Fibroblast of lung (primary cell): ENCODE data around the gene CERS6.

ENCODE experiments used
- EZH2 ChIP-seq: IDR thresholded peaks from 2 replicates; pipeline ENCODE4 v1.5.1; 2012; ENCODE audit warnings: low read length, control low read depth, mild to moderate bottlenecking; ENCODE audit errors: missing control alignments
- TF ChIP-seq, protein P1 (sequence below), 2 donors: IDR thresholded peaks in 1 of 2; conservative IDR thresholded peaks in 1 of 2; 1 replicate in 1 of 2; 2 replicates in 1 of 2; pipeline ENCODE4 v1.5.1; 2011 to 2012; ENCODE audit warnings: low read length in 2 of 2, control low read depth in 1 of 2, inconsistent platforms in 1 of 2, low read depth in 1 of 2, mild to moderate bottlenecking in 1 of 2

DNA sequence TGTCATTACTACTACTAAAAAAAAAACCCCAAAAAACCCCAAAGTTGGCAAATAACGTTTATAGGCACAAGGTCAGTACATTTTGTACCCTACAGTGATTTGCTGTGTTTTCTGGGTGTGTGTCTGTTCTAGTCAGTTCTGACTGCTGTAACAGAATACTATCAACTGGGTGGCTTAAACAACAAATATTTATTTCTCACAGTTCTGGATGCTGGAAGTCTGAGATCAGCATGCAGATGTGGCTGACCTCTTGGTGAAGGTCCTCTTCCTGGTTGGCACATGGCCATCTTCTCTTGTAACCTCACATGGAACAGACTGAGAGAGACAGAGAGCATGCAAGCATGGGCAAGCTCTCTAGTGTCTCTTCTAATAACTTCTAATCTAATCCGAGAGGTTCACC lies 103.1 kb downstream of the CERS6 start:
- TF ChIP-seq, protein P1, sequence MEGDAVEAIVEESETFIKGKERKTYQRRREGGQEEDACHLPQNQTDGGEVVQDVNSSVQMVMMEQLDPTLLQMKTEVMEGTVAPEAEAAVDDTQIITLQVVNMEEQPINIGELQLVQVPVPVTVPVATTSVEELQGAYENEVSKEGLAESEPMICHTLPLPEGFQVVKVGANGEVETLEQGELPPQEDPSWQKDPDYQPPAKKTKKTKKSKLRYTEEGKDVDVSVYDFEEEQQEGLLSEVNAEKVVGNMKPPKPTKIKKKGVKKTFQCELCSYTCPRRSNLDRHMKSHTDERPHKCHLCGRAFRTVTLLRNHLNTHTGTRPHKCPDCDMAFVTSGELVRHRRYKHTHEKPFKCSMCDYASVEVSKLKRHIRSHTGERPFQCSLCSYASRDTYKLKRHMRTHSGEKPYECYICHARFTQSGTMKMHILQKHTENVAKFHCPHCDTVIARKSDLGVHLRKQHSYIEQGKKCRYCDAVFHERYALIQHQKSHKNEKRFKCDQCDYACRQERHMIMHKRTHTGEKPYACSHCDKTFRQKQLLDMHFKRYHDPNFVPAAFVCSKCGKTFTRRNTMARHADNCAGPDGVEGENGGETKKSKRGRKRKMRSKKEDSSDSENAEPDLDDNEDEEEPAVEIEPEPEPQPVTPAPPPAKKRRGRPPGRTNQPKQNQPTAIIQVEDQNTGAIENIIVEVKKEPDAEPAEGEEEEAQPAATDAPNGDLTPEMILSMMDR (conservative IDR thresholded peaks at IDR 0.05 in 1 of 2, IDR thresholded peaks at IDR 0.05 in 1 of 2; ENCODE audit: low read depth in 1 of 2, low read length in 2 of 2): no peak
- TF ChIP-seq EZH2: no peak
